Stimulated activated CD8-positive, alpha-beta memory T cell treated with anti-CD3 and anti-CD28 coated beads, Interleukin-7, amount 100 ng/mL, for 24 hours (primary cell): ENCODE data around the gene TENM4.

Experiments
- DNase-seq: peaks from one replicate; pipeline ENCODE4 v3.0.0-alpha.2; 2020; ENCODE audit warnings: low read depth

The TENM4 gene

GRCh38 chr11:78698612-78699011, 742.2 kb downstream of the TENM4 start:
- DNase-seq = no peak

GRCh38 chr11:78696177-78696576, 744.7 kb downstream of the TENM4 start:
- no peak for DNase-seq

DNA sequence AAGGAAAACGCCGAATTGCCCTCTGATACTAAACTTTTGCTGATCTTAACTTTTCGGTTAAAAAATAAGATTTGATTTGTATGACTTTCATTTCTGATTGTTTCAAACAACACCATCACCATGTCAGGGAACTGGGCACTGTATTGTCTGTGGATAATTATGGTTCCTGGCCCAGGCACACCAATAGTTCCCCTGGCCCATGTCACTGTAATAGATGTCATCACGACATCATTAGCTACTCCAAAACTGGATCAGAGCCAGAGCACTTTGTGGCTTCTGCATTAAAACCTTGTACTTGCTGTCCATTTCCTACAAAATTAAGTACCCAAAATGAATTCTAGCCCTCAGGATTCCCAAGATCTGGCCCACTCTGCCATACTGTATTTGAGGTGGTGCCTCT, 746.7 kb downstream of the TENM4 start:
- no peak for DNase-seq

- DNase-seq = no peak
Observed at GRCh38 chr11:78691215-78691614, 749.6 kb downstream of the TENM4 start.

GRCh38 chr11:78690352-78690987, 750.4 kb downstream of the TENM4 start:
- DNase-seq = no peak

DNA sequence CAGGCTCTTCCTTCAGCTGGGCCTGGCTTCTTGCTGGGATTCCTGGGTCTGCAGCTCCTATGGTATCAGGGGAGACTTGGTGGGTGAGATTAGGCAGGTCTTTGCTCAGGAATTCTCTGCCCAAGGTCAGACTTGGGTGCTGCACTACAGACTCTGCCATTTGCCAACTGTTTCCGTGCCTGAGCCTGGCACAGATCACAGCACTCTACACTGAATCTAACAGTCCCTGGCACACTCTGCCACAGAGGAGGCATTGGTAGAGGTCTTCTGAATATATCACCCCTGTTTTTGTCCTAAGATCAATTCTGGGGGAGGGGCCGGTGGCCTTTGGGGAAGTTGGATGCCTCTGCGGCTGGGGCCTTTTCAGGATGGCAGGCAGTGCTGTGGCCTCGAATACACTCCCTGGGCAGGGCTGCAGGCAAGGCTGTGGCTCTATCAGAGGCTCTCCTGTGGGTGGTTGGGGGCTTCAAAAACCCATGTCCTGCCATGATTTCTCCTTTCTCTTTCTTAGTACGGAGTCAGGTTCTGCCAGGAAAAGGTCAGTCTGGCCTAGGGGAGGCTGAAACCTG, 751.2 kb downstream of the TENM4 start:
- no peak for DNase-seq

- DNase-seq = no peak
Observed at GRCh38 chr11:78689101-78689500, 751.7 kb downstream of the TENM4 start.

DNA sequence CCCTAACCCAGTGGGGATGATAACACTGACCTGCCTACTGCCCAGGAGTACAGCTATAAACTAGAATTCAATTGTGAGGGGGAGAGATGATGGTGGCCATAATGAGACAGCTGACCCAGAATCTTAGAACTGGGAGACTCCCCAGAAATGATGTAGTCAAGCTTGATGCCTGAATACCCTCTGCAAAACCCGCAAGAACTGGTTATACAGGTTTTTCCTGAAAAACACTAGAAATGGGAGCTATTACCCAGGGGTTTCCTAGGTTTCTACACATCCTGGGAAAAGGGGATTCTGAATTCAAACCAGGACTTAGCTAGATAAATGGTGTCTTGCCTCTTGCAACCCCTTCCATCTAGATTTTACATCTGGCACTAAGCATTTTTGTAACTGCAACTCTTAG, 752.4 kb downstream of the TENM4 start:
- DNase-seq = no peak

- no peak for DNase-seq
Observed at GRCh38 chr11:78685156-78685555, 755.7 kb downstream of the TENM4 start.

- no peak for DNase-seq
Observed at GRCh38 chr11:78684377-78684776, 756.5 kb downstream of the TENM4 start.

- no peak for DNase-seq
Observed at GRCh38 chr11:78683774-78684173, 757.1 kb downstream of the TENM4 start.

DNA sequence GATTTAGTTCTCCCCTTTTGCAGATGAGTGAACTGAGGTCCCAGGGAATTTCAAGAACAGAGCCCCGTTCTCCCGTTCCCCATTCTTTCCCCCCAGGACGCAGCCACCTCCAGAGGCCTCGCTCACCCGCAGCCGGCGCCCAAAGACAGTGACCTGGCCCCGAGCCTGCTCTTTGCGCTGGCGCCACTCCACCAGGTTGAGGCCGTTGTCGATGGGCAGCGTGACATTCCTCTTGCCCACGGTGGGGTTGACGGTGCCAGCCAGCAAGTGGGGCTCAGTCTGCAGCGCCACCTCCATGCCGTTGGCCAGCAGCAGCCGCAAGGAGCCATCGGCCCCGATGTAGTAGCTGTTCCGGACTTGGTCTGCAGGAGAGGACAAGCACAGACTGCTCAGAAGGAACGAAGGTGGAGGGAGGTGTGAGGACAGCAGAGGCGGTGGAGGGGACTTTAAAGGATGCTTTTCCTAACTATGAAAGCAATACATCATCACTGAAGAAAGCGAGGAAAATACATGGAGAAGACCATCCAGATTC, 764.7 kb downstream of the TENM4 start:
- DNase-seq = no peak

DNA sequence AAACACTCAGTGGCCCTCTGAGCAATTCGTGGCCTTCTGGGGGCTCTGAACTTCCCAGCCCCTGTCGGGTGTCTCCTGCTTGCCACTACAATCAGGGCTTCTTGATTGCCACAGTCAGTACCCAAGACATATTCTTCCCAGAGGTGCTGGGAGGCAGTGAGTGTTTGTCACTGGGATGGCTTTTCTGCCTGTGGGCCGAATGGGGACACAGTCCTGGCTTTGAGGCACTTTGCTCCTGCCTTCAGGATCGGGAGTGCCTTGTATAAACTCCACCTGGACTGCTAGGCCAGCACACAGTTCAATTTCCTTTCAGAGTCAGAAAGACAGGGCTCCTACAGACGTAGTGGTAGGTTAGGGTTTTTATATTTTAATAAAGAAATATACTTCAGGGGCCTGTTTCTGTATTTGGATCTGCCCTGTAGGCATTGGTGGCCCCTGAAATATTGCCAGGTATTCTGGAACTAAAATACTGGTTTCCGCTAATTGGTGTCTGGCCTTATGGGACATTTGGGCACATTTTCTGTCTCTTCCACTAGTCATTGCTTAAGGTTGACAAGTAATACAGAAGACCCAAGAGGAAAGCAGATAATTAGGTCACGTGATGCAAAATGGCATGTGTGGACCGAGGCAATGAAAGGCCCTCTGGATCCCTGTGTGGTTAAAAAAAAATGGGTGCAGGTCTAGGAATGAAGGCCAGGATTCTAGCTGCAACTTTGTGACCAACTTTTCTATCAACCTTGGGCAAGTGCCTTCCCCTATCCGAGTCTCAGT, 767.8 kb downstream of the TENM4 start:
- no peak for DNase-seq

DNA sequence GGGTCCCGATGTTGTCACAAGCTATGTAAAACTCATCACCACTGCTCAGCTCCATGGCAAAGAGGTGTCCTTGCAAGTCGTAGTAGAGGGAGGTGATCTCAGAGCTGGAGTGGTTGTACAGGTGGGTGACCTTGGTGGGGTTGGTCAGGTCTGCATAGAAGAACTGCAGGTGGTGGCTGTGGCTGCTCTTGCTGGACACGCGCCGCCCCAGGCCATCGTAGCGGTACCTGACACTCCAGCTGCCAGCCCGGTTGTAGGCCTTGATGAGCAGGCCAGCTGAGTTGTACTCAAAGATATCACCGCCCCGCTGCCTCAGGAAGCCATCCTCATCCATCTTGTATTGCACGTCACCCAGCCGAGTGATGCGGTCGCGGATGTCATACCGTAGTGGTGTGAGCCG, 771.6 kb downstream of the TENM4 start:
- no peak for DNase-seq

- DNase-seq = no peak
Observed at GRCh38 chr11:78667461-78667860, 773.4 kb downstream of the TENM4 start.

DNA sequence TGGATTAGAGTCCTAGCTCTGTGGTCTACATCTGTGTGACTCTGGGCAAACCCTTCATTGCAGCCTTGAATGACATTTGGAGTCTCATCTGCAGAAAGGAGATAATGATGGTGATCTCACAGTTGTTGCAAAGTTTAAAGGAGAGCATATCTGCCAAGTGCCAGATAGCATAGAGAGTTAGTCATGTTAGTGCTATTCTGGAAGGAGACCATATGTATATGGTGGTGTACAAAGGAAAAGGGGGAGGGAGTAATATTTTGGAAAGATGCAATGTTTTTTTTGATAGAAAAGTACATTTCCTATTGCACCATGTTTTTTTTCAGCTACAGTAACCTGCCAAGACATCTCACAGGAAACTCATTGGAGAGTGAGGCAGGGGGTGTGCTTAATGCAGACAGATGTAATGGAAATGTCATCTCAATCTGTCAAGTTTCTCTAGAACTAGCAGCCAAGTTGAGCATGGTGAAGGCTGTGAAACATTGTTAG, 774.1 kb downstream of the TENM4 start:
- DNase-seq = no peak

DNA sequence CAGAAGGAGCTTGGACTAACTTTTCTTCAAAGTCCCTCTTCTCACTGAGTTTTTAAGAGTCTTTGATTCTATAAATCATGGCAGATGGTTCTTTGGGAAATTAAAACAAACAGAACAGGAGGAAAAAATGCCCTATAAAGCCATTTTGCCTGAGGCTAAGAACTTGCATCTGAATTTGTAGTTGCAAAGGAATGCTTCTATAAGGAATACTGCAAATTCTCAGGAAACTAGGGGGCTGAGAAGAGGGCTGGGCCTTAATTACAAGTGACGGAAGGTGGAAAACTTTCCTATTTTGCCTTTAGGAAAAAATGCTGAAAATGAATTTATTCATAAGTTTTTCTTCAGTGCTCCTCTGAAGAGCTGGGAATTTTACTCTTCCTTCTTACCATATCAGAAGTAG, 776.2 kb downstream of the TENM4 start:
- no peak for DNase-seq

DNA sequence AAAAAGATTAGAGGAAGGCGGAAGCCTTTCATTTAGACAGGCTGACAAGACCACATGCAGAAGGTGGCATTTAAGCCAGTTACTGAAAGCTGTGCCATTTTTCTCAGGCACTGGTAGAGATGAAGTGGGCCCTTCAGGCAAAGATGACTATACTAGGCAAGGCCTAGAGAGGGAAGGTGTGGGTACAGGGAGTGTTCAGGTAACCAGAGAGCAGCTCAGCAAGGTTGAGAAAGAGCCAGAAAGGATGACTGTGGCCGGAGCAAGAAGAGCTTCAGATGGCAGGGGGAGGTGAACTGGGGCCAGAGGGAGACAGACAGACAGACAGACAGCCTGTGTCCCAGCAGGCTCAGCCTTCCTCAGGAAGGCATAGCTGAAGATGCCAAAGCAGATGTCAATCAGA, 778.0 kb downstream of the TENM4 start:
- no peak for DNase-seq

DNA sequence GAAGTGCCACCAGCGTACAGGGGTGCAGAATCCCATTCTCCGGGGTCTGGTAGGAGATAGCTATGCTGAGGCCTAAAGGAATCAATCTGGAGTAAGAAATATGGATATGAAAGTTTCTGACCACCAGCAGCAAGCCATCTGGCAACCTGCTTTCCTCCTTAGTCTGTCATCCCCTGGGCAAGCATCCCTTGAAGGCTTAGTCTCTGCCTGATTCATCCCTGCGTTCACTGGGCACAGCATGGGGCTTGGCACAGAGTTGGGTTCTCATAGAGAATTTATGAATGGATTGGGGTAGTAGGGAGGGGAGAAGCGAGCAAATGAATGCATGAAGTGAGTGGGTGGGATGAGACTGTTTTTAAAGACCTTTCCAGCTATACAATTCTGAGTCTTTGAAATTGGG, 780.4 kb downstream of the TENM4 start:
- DNase-seq = no peak

- DNase-seq = no peak
Observed at GRCh38 chr11:78659326-78660270, 781.2 kb downstream of the TENM4 start.

- no peak for DNase-seq
Observed at GRCh38 chr11:78657968-78658839, 782.6 kb downstream of the TENM4 start.
